ENCODE measurements around the gene HS3ST5.

The HS3ST5 gene

GRCh38 chr6:114138577-114139248 lies 204.1 kb downstream of the HS3ST5 start:
- H3K27me3 Mint-ChIP-seq (ENCODE audit: low read depth): no peaks in the 10 kb centered on the region
- H3K36me3 Mint-ChIP-seq (ENCODE audit: low read depth): no peaks in the 10 kb centered on the region
- H3K27ac Mint-ChIP-seq: no peak overlapping the region
- H3K4me3 Mint-ChIP-seq: no peak overlapping the region
- H3K4me1 Mint-ChIP-seq: peaks cover 5% of the 10 kb centered on the region
- no peak for TF ChIP-seq CTCF (IDR thresholded peaks at IDR 0.05; ENCODE audit: unreplicated experiment in 3 of 3)
- no peaks in the 10 kb centered on the region for H3K9me3 Mint-ChIP-seq

GRCh38 chr6:114135363-114135971 lies 207.4 kb downstream of the HS3ST5 start:
- no peak overlapping the region for H3K27ac Mint-ChIP-seq
- no peak for TF ChIP-seq CTCF (IDR thresholded peaks at IDR 0.05; ENCODE audit: unreplicated experiment in 3 of 3)
- H3K27me3 Mint-ChIP-seq (ENCODE audit: low read depth): no peaks in the 10 kb centered on the region
- H3K36me3 Mint-ChIP-seq (ENCODE audit: low read depth): no peaks in the 10 kb centered on the region
- no peak overlapping the region for H3K4me3 Mint-ChIP-seq
- H3K9me3 Mint-ChIP-seq: no peaks in the 10 kb centered on the region
- H3K4me1 Mint-ChIP-seq: peaks cover 5% of the 10 kb centered on the region

GRCh38 chr6:114133816-114134215 lies 209.0 kb downstream of the HS3ST5 start:
- Mint-ChIP-seq H3K27me3 (ENCODE audit: low read depth) (no peaks in the 10 kb centered on the region), H3K4me3 (no peak overlapping the region), H3K36me3 (ENCODE audit: low read depth) (no peaks in the 10 kb centered on the region), H3K27ac (no peak overlapping the region), H3K4me1 (peaks cover 5% of the 10 kb centered on the region), H3K9me3 (no peaks in the 10 kb centered on the region)
- no peak for TF ChIP-seq CTCF (IDR thresholded peaks at IDR 0.05; ENCODE audit: unreplicated experiment in 3 of 3)

GRCh38 chr6:114131945-114132344 lies 210.9 kb downstream of the HS3ST5 start:
- Mint-ChIP-seq H3K36me3 (ENCODE audit: low read depth) (no peaks in the 10 kb centered on the region), H3K4me1 (peaks cover 5% of the 10 kb centered on the region), H3K4me3 (no peak overlapping the region), H3K9me3 (no peaks in the 10 kb centered on the region), H3K27ac (no peak overlapping the region), H3K27me3 (ENCODE audit: low read depth) (no peaks in the 10 kb centered on the region)
- TF ChIP-seq CTCF (IDR thresholded peaks at IDR 0.05; ENCODE audit: unreplicated experiment in 3 of 3): no peak

- TF ChIP-seq CTCF (IDR thresholded peaks at IDR 0.05; ENCODE audit: unreplicated experiment in 3 of 3): no peak
Observed at GRCh38 chr6:114125576-114125975, 217.2 kb downstream of the HS3ST5 start.

More at GRCh38 chr6:114125576-114125975, 217.2 kb downstream of the HS3ST5 start:
- no peak overlapping the region for H3K27ac Mint-ChIP-seq
- H3K4me1 Mint-ChIP-seq: no peaks in the 10 kb centered on the region
- H3K27me3 Mint-ChIP-seq (ENCODE audit: low read depth): no peaks in the 10 kb centered on the region
- H3K9me3 Mint-ChIP-seq: no peaks in the 10 kb centered on the region
- H3K36me3 Mint-ChIP-seq (ENCODE audit: low read depth): no peaks in the 10 kb centered on the region
- no peak overlapping the region for H3K4me3 Mint-ChIP-seq

Data from nephron (organoid).